Epithelial cell of proximal tubule (primary cell): ENCODE data around the gene RALGPS1. TPM values are rescaled to one million over a fixed set of nuclear protein-coding genes. Genes with fewer than 3 reads are reported as not detected.

Source experiments
- DNase-seq: peaks from one replicate; pipeline ENCODE4 v3.0.0-alpha.2; 2011; ENCODE audit warnings: low read depth
- H3K4me3 ChIP-seq: 2 replicates; pipeline ENCODE4 v1.5.1; 2011; ENCODE audit warnings: low read depth, mild to moderate bottlenecking, low read length
- total RNA-seq: library from RNA; depleted of rRNA; stranded (reverse); fragments of >200 nt; gene quantifications from 2 replicates; pipeline ENCODE4 v1.2.3, GENCODE V29; 2015
- TF ChIP-seq, protein P1 (sequence below): conservative IDR thresholded peaks from 2 replicates; pipeline ENCODE4 v1.5.1; 2012; ENCODE audit warnings: low read depth, mild to moderate bottlenecking, low read length

The RALGPS1 gene
- total RNA-seq, 1 donor from 2014 or later, result 4.0 TPM

DNA sequence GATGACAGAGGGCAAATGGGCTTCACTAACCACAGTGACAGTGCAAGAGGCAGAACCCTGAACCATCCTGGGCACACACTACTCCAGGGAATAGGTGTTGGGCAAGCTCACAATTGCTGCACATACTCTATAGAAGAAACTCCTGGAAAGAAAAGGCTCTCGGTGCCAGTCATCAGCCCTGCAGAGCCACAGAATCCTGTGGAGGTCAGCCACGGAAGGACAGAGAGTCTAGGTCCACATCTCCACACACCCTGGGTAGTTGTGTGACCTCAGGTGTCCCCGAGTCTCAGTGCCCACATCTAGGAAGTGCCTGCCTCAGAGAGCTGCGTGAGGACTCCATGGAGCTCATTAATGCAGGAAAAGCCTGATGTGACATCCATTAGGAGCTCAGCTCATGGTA lies 223.9 kb downstream of the RALGPS1 start:
- no peak overlapping the region for H3K4me3 ChIP-seq
- TF ChIP-seq, protein P1, sequence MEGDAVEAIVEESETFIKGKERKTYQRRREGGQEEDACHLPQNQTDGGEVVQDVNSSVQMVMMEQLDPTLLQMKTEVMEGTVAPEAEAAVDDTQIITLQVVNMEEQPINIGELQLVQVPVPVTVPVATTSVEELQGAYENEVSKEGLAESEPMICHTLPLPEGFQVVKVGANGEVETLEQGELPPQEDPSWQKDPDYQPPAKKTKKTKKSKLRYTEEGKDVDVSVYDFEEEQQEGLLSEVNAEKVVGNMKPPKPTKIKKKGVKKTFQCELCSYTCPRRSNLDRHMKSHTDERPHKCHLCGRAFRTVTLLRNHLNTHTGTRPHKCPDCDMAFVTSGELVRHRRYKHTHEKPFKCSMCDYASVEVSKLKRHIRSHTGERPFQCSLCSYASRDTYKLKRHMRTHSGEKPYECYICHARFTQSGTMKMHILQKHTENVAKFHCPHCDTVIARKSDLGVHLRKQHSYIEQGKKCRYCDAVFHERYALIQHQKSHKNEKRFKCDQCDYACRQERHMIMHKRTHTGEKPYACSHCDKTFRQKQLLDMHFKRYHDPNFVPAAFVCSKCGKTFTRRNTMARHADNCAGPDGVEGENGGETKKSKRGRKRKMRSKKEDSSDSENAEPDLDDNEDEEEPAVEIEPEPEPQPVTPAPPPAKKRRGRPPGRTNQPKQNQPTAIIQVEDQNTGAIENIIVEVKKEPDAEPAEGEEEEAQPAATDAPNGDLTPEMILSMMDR, result no peak
- no peak for DNase-seq

DNA sequence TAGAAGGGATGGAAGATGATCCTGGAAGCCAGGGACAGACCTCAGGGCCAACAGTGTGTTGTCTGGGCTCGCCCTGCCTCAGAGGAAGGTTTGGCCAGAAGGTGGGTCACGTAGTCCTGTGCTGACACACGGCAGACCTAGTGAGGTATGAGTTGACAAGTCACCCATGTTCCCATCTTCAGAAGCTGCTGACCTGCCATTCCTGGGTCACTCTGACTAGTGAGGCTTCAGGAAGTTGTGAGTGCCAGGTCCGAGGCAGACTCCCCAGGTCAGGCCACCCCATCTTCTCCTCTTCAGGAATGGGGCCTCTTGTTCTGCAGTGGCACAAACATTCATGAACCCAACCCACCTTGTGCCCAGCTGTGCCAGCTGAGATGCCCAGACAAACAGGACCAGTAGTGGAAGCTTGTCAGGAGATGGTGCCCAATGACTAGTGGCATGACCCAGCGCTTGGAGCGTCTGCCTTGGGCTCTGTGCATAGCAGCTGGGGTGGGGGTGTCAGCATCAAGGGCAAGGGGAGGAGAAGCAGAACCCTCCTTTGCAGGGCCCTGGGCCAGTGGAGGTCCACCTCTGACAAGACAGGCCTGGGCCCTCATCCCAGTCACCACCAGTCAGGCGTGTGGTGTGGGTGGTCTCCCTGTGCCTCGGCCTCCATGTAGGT lies 224.6 kb downstream of the RALGPS1 start:
- H3K4me3 ChIP-seq, result no peak overlapping the region
- TF ChIP-seq, protein P1, result no peak
- DNase-seq, result no peak

DNA sequence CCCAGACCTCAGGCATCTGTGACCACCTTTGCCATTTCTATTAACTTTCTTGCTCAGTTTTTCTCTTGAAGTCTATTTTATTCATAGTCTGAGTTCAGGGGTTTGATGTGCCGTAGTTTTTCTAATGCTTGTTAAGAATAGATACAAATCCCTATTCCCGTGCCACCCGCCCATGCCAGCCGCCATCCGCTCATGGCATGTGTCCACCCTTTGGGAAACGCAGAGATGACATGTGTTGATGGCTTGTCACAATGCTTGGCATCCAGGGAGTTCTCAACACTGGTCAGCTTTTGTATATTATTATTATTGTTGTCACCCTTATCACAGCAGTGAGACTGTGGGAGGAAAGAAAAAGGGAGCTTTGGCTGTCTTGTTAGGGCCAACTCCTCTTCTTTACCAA lies 225.2 kb downstream of the RALGPS1 start:
- TF ChIP-seq, protein P1, result no peak
- DNase-seq, result no peak
- H3K4me3 ChIP-seq, result no peak overlapping the region

DNA sequence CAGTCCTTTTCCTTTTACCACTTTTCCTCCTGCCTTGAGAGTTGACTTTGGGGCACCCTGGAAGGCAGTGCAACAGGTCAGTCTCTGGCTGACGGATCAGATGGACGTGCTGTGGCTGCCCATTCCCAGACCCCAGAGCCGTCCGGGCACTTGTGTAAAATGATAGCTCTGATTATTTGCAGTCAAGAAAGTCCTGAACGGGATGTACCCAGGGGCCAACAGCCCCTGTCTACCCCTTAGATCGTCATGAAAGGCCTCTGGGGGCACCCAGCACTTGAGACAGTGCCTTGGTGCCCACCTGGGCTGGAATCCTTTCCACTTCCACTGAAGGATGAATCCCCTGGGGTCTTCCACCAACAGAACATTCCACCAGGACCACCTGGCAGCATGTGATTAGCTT lies 225.6 kb downstream of the RALGPS1 start:
- no peak for DNase-seq
- no peak overlapping the region for H3K4me3 ChIP-seq
- TF ChIP-seq, protein P1, result no peak

DNA sequence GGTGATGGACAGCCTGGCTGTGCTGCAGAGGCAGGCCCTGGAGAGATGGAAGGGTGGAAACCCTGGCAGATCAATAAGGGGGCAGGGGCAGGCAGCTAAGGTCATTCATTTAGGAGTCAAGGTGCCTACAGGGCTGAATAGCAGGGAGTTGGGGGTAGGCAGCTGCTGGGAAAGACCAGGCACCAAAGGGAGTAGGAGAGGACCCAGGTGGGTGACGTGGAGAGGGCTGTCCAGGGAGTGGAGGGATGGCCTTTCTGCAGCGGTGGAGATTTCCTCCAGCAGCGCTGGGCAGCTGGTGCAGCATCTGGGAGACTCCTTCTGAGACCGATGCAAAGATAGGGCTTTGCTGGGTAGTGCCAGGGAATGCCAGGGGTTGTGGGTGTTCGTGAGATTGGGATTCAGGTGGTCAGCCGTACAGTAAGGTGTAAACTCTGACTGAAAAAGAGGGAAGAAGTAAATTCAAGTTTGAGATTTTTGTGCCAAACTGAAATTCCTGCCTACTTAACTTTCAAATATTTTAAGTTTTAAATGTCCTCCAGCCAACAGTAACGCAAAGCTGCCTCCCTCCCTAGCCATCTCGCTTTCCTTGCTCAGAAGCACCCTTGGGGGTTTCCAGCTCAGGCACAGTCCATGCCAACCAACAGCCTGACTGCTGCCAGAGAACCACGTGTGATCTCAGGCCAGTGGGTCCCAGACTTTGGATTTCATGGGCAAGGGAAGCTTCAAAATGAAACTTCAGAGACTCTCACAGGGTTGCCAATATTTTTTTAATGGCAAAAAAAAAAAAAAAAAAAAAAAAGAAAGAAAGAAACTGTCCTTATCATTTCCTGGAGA lies 226.5 kb downstream of the RALGPS1 start:
- DNase-seq, result no peak
- TF ChIP-seq, protein P1, result no peak
- H3K4me3 ChIP-seq, result no peak overlapping the region

DNA sequence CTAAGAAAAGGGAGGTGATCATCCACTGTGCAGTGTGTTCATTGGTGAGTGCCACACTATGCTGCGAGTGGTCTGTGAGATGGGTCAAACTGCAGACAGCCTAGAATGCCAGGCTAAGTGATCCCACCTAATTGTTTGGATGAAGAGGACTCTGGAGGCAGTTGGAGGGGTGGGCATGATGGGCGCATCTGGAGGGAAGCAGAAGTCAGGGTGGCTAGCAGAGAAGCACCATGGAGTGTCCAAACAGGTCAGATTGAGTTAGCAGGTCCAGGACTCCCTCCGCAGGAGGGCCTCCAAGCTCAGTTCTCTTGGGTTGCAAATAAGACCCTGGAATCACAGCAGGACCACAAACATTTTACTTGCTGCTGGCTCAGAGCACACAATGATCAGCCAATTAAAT lies 227.7 kb downstream of the RALGPS1 start:
- TF ChIP-seq, protein P1, result no peak
- no peak for DNase-seq
- no peak overlapping the region for H3K4me3 ChIP-seq
